ENCODE data around the gene ATP6AP2.

- TF ChIP-seq ZNF263 (CRISPR knock-in tag; IDR thresholded peaks at IDR 0.05; ENCODE audit: low read depth), result no peak
- TF ChIP-seq MAX (CRISPR knock-in tag; IDR thresholded peaks at IDR 0.05), result no peak
- TF ChIP-seq ELF4 (CRISPR knock-in tag; IDR thresholded peaks at IDR 0.05; ENCODE audit: low read depth), result no peak
- TF ChIP-seq ZMAT4 (CRISPR knock-in tag; IDR thresholded peaks at IDR 0.05), result no peak
- TF ChIP-seq CREB1 (CRISPR knock-in tag; IDR thresholded peaks at IDR 0.05), result no peak
- no peak for TF ChIP-seq ATF3 (CRISPR knock-in tag; conservative IDR thresholded peaks at IDR 0.05)
- TF ChIP-seq CTCF (IDR thresholded peaks at IDR 0.05), result no peak
- no peak for TF ChIP-seq NFYB (CRISPR knock-in tag; conservative IDR thresholded peaks at IDR 0.05; ENCODE audit: low read depth)
- TF ChIP-seq TEAD4 (CRISPR knock-in tag; IDR thresholded peaks at IDR 0.05), result no peak
Measured at GRCh38 chrX:40570346-40571093, 10.2 kb upstream of the ATP6AP2 start.
